ENCODE measurements around the gene PTTG1IP.

PTTG1IP gene

GRCh38 chr21:44845418-44846223 lies 27.9 kb downstream of the PTTG1IP start:
- no peaks in the 10 kb centered on the region for H3K27me3 Mint-ChIP-seq
- peaks cover 13% of the 10 kb centered on the region for H3K4me1 Mint-ChIP-seq
- peak overlapping the region; percentile 69 for H3K4me3 Mint-ChIP-seq
- ATAC-seq = peak; percentile 89
- H3K9me3 Mint-ChIP-seq = no peaks in the 10 kb centered on the region
- peak overlapping the region; percentile 73 for H3K27ac Mint-ChIP-seq
- H3K36me3 Mint-ChIP-seq (ENCODE audit: low read depth) = peaks cover 2% of the 10 kb centered on the region
- peak; percentile 74 for DNase-seq

DNA sequence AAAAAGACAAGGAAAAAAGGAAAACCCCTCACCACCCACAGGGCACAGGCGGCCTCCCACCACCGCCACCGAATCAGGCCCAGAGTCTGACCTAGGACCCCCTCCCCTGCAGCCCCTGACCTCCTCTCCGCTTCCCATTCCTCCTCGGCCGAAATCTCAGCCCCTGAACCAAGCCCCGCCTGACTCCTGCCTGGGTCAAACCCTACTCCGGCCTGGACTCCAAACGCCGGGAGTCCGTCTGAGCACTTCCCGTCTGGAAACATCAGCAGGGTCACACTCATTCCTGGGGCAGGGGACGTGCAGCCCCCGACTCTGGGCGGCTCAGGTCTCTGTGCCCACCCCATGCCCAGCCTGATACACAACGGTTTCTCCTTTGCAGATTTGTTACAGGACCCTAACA lies 29.2 kb downstream of the PTTG1IP start:
- H3K27me3 Mint-ChIP-seq = no peaks in the 10 kb centered on the region
- H3K4me1 Mint-ChIP-seq = peaks cover 13% of the 10 kb centered on the region
- H3K27ac Mint-ChIP-seq = no peak overlapping the region
- no peaks in the 10 kb centered on the region for H3K9me3 Mint-ChIP-seq
- ATAC-seq (no peak), DNase-seq (no peak)
- H3K4me3 Mint-ChIP-seq = no peak overlapping the region
- peaks cover 2% of the 10 kb centered on the region for H3K36me3 Mint-ChIP-seq (ENCODE audit: low read depth)

- H3K9me3 Mint-ChIP-seq = no peaks in the 10 kb centered on the region
- H3K36me3 Mint-ChIP-seq (ENCODE audit: low read depth) = no peaks in the 10 kb centered on the region
- H3K4me1 Mint-ChIP-seq = peaks cover 13% of the 10 kb centered on the region
- H3K27me3 Mint-ChIP-seq = no peaks in the 10 kb centered on the region
- DNase-seq = no peak
- ATAC-seq = no peak
- no peak overlapping the region for H3K27ac Mint-ChIP-seq
- no peak overlapping the region for H3K4me3 Mint-ChIP-seq
Observed at GRCh38 chr21:44842721-44843445, 30.6 kb downstream of the PTTG1IP start.

DNA sequence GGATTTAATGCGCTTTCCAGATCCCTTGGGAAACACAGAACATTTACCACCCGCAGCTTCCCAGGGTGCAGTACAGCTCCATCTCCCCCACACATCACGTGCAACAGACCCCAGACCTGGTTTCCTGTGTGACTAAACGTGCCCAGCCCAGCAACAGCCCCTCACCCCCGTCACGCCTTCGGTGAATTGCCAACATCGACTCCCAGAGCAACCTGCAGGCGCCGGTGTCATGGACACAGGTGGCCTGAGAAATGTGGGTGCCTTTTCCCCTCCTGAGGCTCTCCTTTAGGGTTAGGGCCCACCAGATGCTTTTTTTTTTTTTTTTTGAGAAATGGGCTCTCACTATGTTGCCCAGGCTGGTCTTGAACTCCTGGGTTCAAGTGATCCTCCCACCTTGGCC lies 31.4 kb downstream of the PTTG1IP start:
- no peak overlapping the region for H3K4me3 Mint-ChIP-seq
- no peak overlapping the region for H3K27ac Mint-ChIP-seq
- no peak for DNase-seq
- no peaks in the 10 kb centered on the region for H3K9me3 Mint-ChIP-seq
- H3K36me3 Mint-ChIP-seq (ENCODE audit: low read depth) = no peaks in the 10 kb centered on the region
- no peak for ATAC-seq
- peaks cover 11% of the 10 kb centered on the region for H3K4me1 Mint-ChIP-seq
- no peaks in the 10 kb centered on the region for H3K27me3 Mint-ChIP-seq

DNA sequence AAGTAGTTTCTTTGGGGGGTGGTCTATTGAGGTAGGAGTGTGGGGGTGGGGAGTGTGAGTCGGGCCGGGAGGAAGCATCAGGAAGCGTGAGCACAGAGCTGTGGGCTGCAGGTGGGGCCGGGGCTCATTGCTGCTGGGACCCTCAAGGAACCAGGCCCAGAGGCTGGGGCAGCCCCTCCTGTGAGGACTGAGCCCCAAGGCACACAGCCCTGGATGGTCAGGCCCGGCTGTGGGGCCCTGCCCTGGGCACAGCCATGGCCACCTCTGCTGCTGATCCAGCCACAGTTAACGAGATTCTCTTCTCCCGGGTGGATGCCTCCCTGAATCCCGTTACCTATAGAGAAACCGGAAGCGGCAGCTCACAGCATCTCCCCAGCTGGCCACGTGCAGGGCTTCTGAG lies 32.7 kb downstream of the PTTG1IP start:
- no peaks in the 10 kb centered on the region for H3K9me3 Mint-ChIP-seq
- no peaks in the 10 kb centered on the region for H3K27me3 Mint-ChIP-seq
- no peaks in the 10 kb centered on the region for H3K4me1 Mint-ChIP-seq
- H3K4me3 Mint-ChIP-seq = no peak overlapping the region
- DNase-seq (no peak), ATAC-seq (no peak)
- H3K36me3 Mint-ChIP-seq (ENCODE audit: low read depth) = no peaks in the 10 kb centered on the region
- no peak overlapping the region for H3K27ac Mint-ChIP-seq

DNA sequence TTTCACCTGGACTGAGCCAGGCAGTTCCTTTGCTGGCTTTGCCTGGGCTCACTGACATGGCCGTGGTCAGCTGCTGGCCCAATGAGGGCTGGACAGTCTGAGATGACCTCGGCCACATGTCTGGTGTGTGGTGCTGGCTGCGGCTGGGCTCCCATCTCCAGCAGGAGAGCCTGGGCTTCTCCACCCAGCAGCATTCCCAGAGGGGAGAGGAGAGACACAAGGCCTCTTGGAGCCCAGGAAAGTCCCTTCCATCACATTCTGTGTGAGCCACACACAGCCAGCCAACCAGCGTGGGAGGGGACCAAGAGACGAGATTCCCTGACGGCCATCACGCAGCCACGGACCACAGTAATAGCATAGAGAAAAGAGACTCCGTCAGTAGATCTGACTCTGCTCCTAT lies 34.5 kb downstream of the PTTG1IP start:
- no peak for DNase-seq
- ATAC-seq = no peak
- Mint-ChIP-seq H3K27ac (no peak overlapping the region), H3K9me3 (no peaks in the 10 kb centered on the region), H3K4me3 (no peak overlapping the region), H3K27me3 (no peaks in the 10 kb centered on the region), H3K4me1 (no peaks in the 10 kb centered on the region), H3K36me3 (ENCODE audit: low read depth) (no peaks in the 10 kb centered on the region)

DNA sequence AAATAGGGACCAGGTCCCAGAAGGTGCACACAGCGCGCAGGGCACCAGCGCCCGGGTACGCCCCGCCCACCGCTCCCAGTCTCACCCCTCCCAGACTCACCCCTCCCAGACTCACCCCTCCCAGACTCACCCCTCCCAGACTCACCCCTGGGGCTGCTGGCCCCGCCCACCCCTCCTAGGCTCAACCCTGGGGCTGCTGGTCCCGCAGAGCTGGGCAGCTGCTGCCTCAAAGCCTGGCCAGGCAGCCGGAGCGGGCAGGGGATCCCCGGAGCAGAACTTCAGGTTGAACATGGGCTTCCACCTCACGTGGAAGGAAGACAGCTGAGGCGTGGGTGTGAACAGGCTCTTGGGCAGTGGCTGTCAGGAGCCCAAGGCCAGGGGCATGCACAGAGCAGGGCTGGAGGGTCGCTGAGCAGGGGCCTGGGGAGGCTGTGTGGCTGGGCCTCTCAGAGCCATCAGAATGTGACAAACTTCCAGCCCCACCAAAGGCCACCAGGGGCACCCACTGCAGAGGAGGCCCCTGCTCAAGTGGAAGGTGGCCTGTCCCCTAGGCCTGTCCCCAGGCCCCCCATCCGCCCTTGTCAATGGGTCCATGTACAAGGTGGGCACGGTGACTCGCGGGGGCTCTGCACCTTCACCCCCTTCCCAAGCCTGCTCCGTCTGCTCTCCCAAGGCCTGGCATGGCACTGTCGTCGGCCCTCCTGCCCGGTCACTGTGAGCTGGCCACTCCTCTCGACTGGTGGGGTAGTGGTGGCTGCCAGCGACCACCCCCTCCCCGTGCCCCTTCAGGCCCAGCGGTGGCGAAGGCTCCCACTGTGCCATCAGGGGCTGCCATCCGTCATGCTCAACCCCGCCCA lies 35.2 kb downstream of the PTTG1IP start:
- no peak overlapping the region for H3K27ac Mint-ChIP-seq
- H3K9me3 Mint-ChIP-seq = no peaks in the 10 kb centered on the region
- H3K4me1 Mint-ChIP-seq = no peaks in the 10 kb centered on the region
- no peak overlapping the region for H3K4me3 Mint-ChIP-seq
- no peak for ATAC-seq
- no peaks in the 10 kb centered on the region for H3K36me3 Mint-ChIP-seq (ENCODE audit: low read depth)
- H3K27me3 Mint-ChIP-seq = no peaks in the 10 kb centered on the region
- DNase-seq = no peak

DNA sequence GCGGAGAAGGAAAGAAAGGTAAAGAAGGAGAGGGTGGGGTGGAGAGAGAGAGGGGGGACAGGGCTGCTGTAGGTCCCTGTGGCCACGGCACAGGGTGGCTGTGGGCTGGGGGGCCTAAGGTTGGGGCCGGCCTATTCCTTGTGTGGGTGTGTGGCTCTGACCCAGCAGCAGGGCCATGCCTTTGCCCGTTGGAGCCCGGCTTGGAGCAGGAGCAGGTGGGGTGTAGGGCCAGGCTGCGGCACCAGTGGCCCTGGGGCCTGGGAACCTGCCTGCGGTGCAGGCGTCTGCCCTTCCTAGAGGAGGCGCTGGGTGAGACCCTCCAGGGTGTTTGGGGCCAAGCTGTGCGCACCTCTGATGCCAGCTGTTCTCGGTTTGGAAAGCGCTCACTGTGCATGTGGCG lies 36.0 kb downstream of the PTTG1IP start:
- Mint-ChIP-seq H3K27ac (no peak overlapping the region), H3K9me3 (no peaks in the 10 kb centered on the region), H3K4me1 (no peaks in the 10 kb centered on the region), H3K4me3 (no peak overlapping the region), H3K27me3 (no peaks in the 10 kb centered on the region), H3K36me3 (ENCODE audit: low read depth) (no peaks in the 10 kb centered on the region)
- no peak for DNase-seq
- no peak for ATAC-seq

- no peak for DNase-seq
- no peak for ATAC-seq
- Mint-ChIP-seq H3K27me3 (no peaks in the 10 kb centered on the region), H3K27ac (no peak overlapping the region), H3K36me3 (ENCODE audit: low read depth) (no peaks in the 10 kb centered on the region), H3K4me1 (no peaks in the 10 kb centered on the region), H3K4me3 (no peak overlapping the region), H3K9me3 (no peaks in the 10 kb centered on the region)
Observed at GRCh38 chr21:44836666-44837471, 36.6 kb downstream of the PTTG1IP start.

DNA sequence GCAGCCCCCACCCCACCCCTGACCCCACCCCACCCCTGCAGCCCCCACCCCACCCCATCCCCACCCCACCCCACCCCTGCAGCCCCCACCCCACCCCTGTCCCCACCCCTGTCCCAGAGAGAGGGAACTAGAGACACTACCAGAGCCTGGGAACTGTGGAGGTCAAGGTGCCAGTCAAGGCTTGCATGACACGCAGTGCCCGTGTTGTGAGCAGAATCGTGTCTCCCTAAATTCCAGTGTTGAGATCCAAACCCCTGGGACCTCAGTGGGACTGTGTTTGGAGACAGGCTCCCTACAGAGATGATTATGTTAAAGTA lies 37.2 kb downstream of the PTTG1IP start:
- no peak for DNase-seq
- Mint-ChIP-seq H3K27me3 (no peaks in the 10 kb centered on the region), H3K4me3 (no peak overlapping the region), H3K9me3 (no peaks in the 10 kb centered on the region), H3K36me3 (ENCODE audit: low read depth) (no peaks in the 10 kb centered on the region), H3K4me1 (peaks cover 4% of the 10 kb centered on the region), H3K27ac (no peak overlapping the region)
- no peak for ATAC-seq

DNA sequence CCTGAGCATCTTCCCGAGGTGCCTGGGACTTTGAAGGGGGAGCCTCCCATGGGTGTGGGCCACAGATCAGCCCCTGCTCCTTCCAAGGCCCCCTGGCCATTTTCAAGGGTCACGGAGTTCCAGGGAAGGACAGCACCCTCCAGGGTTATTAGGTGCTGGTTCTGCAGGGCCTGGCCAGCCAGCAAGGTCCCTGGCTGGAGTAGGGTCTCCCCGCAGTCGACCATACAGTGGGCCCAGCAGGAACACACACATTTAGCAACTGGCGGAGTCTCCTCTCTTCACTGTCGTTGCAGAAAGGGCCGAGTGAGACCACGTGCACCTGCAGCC lies 37.9 kb downstream of the PTTG1IP start:
- Mint-ChIP-seq H3K27ac (no peak overlapping the region), H3K4me3 (no peak overlapping the region), H3K27me3 (no peaks in the 10 kb centered on the region), H3K4me1 (peaks cover 10% of the 10 kb centered on the region), H3K9me3 (no peaks in the 10 kb centered on the region), H3K36me3 (ENCODE audit: low read depth) (no peaks in the 10 kb centered on the region)
- ATAC-seq = no peak
- DNase-seq = no peak

GRCh38 chr21:44834951-44835646 lies 38.4 kb downstream of the PTTG1IP start:
- H3K4me3 Mint-ChIP-seq = no peak overlapping the region
- ATAC-seq = no peak
- DNase-seq = no peak
- H3K36me3 Mint-ChIP-seq (ENCODE audit: low read depth) = no peaks in the 10 kb centered on the region
- no peak overlapping the region for H3K27ac Mint-ChIP-seq
- H3K27me3 Mint-ChIP-seq = no peaks in the 10 kb centered on the region
- H3K9me3 Mint-ChIP-seq = no peaks in the 10 kb centered on the region
- peaks cover 16% of the 10 kb centered on the region for H3K4me1 Mint-ChIP-seq

GRCh38 chr21:44834231-44834950 lies 39.1 kb downstream of the PTTG1IP start:
- Mint-ChIP-seq H3K9me3 (no peaks in the 10 kb centered on the region), H3K36me3 (ENCODE audit: low read depth) (no peaks in the 10 kb centered on the region), H3K27me3 (no peaks in the 10 kb centered on the region), H3K4me1 (peaks cover 23% of the 10 kb centered on the region), H3K4me3 (no peak overlapping the region), H3K27ac (no peak overlapping the region)
- ATAC-seq (no peak), DNase-seq (no peak)

All from activated naive CD8-positive, alpha-beta T cell treated with anti-CD3 and anti-CD28 coated beads, Interleukin-2, amount 50 U/mL, for 24 hours (primary cell).